CD4-positive, alpha-beta T cell treated with Interleukin-10 for 1 hour (primary cell): Measurements from ENCODE around the gene PPP6R3.
"Not testable (repeated sequence)": the region's sequence is repeated elsewhere in the genome, so short reads cannot be mapped to it uniquely, and the experiment has no call there.

ENCODE experiments used
- DNase-seq: peaks from one replicate; pipeline ENCODE4 v3.0.0-alpha.2; 2020

PPP6R3 gene

GRCh38 chr11:68459886-68460740 lies 439 bp upstream of the PPP6R3 start:
- peak; percentile 96 for DNase-seq

DNA sequence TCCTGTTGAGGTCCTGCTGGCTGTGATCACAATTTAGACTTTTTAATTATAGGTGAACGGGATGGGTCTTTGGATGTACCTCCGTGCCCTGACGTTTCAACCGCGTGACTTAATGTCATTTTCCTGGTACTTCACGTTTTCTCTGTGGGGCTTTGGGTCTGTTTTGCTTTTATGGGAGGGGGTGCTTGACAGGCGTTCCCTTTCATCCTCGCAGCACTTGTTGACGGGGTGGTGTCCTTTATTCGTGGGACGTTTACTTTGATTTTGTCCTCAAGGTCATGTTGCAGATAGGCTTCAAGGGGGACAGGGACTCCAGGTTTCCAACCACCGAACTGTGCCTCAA lies 994 bp downstream of the PPP6R3 start:
- DNase-seq: no peak

DNA sequence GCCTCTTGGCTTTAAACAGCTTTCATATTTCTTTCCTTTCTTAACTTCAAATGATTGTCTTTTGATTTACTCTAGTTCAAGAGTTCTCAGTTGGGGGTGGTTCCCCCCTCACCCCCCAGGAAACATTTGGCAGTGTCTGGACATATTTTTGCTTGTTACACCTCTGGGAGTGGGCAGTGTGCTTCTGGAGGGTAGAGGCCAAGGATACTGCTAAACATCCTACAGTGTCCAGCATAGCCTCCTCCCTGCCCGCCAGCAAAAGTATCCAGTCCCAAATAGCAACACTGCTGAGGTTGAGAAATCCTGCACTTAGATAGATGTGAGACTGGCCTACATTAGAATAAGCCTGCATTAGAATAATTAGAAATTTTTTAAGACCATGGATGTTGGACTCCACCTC lies 3.2 kb downstream of the PPP6R3 start:
- DNase-seq: no peak

DNA sequence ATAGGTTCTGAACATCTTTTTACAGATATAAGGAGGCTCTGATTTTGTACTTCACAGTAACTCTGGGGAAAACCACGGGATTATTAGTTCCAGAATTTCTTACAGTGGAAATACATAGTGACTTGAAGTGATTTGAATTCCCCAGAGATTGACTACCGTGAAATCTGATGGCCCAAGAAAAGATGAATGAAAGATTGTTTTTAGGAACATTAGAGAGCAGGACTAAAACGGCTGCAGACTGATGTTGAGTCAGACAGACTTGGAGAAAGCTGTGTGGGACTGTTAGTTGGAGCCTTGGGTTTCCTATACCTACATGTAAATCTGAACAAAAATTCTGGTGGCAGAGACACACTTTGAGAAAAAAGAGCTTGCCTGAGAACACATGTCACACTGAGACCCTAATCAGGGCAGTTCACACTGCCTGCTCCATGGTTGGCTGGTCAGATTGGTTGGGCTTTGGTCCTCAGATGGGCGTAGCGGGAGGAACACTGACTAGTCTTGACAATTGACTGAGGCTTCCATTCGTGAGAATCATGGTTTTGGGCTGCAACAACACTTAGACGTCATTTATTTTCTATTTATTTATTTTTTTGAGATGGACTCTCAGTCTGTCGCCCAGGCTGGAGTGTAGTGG lies 6.8 kb downstream of the PPP6R3 start:
- no peak for DNase-seq

DNA sequence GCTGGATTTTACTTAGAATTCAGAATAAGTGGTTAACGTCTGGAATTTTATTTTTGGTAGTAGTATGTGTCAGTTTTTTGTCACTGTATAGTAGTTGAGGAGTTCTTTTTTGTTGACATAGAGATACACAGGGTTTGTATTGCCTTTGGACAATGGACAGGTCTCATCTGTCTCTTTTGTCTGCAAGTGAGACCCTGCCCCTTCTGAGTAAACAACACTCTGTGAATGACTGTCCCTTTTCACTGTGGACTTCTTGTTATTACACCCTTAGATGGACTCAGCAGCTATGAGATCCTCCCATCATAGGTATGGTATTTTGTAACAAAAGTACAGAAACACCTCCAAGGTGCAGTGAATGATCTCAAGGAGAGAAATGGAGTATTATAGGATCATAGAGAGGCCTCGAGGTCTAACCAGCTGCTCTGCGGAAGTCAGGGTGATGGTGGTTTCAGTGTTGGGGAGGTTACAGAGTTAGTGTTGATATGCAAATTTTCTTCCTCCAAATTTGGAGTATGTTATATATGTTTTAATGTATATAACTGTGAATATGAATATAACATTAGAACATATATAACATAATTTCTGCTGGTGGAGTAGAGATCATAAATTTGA lies 7.8 kb downstream of the PPP6R3 start:
- DNase-seq: peak; percentile 23

- no peak for DNase-seq
Measured at GRCh38 chr11:68469122-68469521, 8.6 kb downstream of the PPP6R3 start.

GRCh38 chr11:68469642-68470041 lies 9.1 kb downstream of the PPP6R3 start:
- no peak for DNase-seq

GRCh38 chr11:68470304-68470811 lies 9.8 kb downstream of the PPP6R3 start:
- no peak for DNase-seq

DNA sequence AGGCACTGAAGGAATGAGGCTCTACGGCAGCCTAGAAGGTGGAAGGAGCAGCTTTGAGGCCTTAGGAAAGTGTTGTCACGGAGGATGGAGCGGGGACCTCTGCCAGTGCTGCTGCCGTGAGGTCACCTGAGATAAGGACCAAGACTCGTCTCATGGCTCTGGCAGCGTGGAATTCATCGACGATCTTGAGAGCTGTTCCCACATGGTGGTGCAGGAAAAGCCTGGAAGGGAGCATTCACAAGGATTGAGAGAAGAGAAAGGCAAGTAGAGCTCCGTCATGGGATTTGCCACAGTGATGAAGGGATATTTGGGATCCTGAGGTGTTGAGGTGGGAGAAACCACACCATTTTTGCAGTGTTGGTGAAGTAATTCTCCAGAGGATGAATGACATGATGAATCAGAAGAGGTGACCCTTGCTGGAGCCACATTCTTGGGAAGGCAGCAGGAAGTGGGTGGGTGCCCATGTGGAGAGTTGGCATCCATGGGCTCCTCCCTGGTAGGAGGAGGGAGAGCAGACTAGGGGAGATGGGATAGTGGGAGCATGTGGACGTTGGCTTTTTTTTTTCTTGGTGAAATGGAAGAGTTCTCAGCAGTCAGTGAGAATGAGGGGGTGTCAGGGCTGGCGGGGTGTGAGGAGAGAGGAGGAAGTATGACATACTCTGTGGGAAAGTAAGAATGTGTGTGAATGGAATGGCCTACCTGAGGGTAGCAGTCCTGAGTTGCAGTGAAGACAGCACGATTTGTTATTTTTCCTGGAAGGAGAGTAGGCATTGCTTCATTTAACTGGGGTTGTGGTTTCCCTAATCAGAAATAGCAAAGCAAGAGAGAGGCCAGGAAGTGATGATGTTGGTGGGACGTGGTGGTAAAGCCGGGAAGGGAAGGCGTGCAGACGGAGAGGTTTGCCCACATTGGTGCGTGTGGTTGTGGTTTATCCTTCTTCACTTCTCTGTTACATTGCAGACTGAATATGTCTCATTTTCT lies 11.1 kb downstream of the PPP6R3 start:
- DNase-seq: peak; percentile 71

- no peak for DNase-seq
Measured at GRCh38 chr11:68472778-68473177, 12.2 kb downstream of the PPP6R3 start.

GRCh38 chr11:68473693-68474092 lies 13.1 kb downstream of the PPP6R3 start:
- no peak for DNase-seq

- not testable (repeated sequence) for DNase-seq
Measured at GRCh38 chr11:68475626-68476025, 15.1 kb downstream of the PPP6R3 start.

GRCh38 chr11:68479390-68479789 lies 18.8 kb downstream of the PPP6R3 start:
- DNase-seq: no peak

GRCh38 chr11:68480193-68480592 lies 19.6 kb downstream of the PPP6R3 start:
- no peak for DNase-seq

DNA sequence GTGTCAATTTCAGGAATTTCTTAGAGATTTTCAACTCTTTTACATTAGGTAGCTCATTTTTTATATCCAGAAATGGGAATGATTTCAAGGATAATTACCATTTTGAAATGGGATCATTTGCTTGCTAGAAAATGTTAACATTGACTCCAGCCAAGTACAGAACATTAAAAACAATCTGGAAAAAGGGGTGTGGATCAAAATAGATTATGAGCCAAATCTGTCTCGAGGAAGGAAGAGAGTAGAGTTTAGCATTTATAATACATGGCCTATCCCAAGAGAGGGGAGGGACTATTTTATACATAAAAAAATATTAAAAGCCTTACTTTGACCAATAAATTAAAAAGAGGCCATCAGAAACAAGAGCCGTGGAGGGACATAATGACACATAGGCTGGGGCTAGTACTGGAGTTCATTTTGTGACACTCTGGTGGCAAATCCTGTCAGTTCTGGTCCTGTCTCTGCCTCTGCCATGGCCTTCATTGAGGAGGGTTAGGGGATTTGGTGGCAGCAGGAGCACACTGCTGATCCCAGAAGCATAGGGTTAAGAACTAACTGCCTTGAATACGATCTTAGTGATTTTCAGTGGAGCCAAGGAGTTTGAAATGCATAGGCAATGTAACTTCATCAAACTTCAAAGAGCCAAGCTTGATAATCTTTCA lies 20.4 kb downstream of the PPP6R3 start:
- DNase-seq: no peak

GRCh38 chr11:68481579-68482240 lies 21.2 kb downstream of the PPP6R3 start:
- DNase-seq: no peak

DNA sequence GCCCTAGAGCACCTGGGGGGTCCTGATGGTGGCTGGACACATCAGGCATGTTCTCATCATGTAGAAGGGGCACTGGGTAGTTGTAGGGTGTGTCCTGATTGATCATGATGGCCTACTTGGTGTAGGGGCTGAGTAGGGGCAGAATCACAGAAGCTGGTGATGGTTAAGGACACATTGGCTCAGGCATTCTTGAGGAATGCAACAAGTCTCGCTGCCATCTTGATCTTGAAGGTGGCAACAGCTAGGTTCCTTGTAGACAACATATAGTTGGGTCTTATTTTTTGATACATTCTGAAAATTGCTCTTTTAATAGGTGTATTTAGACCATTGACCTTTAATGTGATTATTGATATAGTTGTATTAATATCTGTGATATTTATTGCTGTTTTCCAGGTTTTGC lies 28.1 kb downstream of the PPP6R3 start:
- no peak for DNase-seq

DNA sequence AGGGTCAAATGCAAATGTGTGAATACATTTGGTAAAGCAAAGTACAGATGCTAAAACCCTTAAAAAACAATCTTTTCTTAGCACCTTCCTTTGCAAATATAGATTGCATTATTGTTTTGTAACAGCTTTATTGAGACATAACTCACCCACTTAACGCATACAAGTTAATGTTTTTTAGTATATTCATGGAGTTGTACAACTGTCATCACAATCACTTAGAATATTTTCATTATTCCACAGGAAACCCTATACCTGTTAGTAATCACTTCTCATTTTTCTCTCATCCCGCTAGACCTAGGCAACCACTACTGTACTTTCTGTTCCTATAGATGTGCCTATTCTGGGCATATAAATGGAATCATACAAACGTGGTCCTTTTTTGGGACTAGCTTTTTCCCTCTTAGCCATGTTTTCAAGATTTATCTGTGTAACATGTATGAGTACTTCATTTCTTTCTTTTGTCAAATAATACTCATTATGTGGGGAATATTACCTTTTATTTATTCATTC lies 34.7 kb downstream of the PPP6R3 start:
- no peak for DNase-seq

DNA sequence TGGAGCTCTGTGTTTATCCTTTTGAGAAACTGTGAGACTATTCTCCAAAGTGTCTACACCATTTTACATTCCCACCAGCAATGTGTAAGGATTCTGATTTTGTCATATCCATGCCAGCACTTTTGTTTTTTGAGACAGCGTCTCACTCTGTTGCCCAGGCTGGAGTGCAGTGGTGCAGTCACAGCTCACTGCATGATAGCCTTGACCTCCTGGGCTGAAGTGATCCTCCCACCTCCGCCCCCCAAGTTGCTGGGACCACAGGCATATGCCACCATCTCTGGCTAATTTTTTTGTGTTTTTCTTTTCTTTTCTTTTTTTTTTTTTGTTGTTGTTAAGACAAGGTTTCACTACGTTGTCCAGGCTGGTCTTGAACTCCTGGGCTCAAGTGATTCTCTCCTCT lies 35.3 kb downstream of the PPP6R3 start:
- no peak for DNase-seq

GRCh38 chr11:68497761-68498160 lies 37.2 kb downstream of the PPP6R3 start:
- no peak for DNase-seq

GRCh38 chr11:68498321-68498720 lies 37.8 kb downstream of the PPP6R3 start:
- DNase-seq: no peak
